DND-41 (cell line): Measurements from ENCODE around the gene ANKS1B.

Source experiments
- CTCF ChIP-seq: IDR thresholded peaks from 2 replicates; pipeline ENCODE4 v1.5.1; 2012; ENCODE audit warnings: borderline replicate concordance, low read length, moderate library complexity, mild to moderate bottlenecking; ENCODE audit not compliant: poor library complexity, severe bottlenecking; ENCODE audit errors: extremely low read depth
- EZH2 ChIP-seq: IDR thresholded peaks from 3 replicates; pipeline ENCODE4 v1.6.1; 2012; ENCODE audit warnings: borderline replicate concordance, low read depth, mild to moderate bottlenecking, moderate library complexity, low read length, inconsistent platforms; ENCODE audit not compliant: severe bottlenecking

GRCh38 chr12:99906786-99907579, 77.8 kb downstream of the ANKS1B start:
- no peak for TF ChIP-seq EZH2
- TF ChIP-seq CTCF, result no peak
